Left ventricle myocardium inferior (tissue), 1 donor: Measurements from ENCODE around the gene BID. TPM values are rescaled to one million over a fixed set of nuclear protein-coding genes. Genes with fewer than 3 reads are reported as not detected.
"Not testable (repeated sequence)": the region's sequence is repeated elsewhere in the genome, so short reads cannot be mapped to it uniquely, and the experiment has no call there.

Experiments used
- DNase-seq: peaks from one replicate; pipeline ENCODE4 v3.0.0-alpha.2; 2020
- H3K27ac ChIP-seq: fragments of 200-600 bp; replicated peaks from 2 replicates; pipeline ENCODE4 v1.8.0; 2021
- H3K27me3 ChIP-seq: fragments of 200-600 bp; 2 replicates; pipeline ENCODE4 v1.8.0; 2021; ENCODE audit warnings: low read depth
- H3K36me3 ChIP-seq: fragments of 200-600 bp; 2 replicates; pipeline ENCODE4 v1.8.0; 2021
- H3K4me1 ChIP-seq: fragments of 200-600 bp; 2 replicates; pipeline ENCODE4 v1.8.0; 2021
- H3K4me3 ChIP-seq: fragments of 200-600 bp; 2 replicates; pipeline ENCODE4 v1.8.0; 2021; ENCODE audit warnings: mild to moderate bottlenecking, moderate library complexity
- H3K9me3 ChIP-seq: fragments of 200-600 bp; replicated peaks from 2 replicates; pipeline ENCODE4 v1.8.0; 2021
- intact Hi-C: fragments of 100-400 bp; cut with micrococcal nuclease; formaldehyde crosslinking; loops from one replicate; pipeline ENCODE4 v1.11.0; 2022
- total RNA-seq: library from RNA; stranded (reverse); fragmentation: NEBNext Ultra II Directional; extraction: Animal tissue kit (Norgen Biotek cat#: 25700); gene quantifications from one replicate; pipeline ENCODE4 v1.2.1, GENCODE V29; 2021
- TF ChIP-seq, protein P1 (sequence below): fragments of 200-600 bp; IDR thresholded peaks from 2 replicates; pipeline ENCODE4 v1.8.0; 2021; ENCODE audit warnings: antibody characterized with exemption, mild to moderate bottlenecking, borderline replicate concordance
- donor health status: DM: no; HTN: yes; CAD: no; lungs with severe emphysema.

BID gene
- total RNA-seq, 1 donor from 2014 or later = 14.5 TPM

DNA sequence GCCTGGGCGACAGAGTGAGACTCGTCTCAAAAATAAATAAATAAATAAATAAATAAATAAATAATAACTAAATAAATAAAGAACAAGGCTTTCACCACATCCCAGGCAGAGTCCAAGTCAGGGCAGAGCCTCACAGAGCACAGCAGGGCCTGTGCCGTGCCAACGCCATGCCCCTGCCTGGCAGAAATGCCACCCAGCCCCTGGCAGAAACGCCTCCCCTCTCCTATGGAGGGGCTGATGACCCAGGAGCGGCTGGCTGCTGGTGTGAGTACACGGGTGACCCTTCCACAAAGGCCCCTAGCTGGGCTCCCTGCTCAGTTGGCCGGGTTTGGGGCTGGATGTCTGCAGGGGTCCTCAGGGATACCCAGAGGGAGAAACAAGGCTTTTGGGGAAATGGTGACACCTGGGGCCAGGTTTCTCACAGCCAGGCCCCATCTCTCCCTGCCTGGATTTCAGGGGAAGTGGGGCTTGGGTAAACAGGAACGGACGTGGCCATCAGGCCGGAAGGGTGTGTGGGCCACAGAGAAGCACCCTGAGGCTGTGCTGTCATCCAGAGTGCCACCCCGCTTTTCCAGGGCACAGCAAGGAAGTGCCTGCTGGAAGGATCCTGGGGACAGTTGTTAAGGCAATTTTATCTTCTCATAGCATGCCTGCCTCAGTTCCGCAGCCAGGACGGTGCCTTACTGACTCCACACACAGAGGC lies 5.1 kb downstream of the BID start:
- peaks cover 22% of the 10 kb centered on the region for H3K4me1 ChIP-seq

DNA sequence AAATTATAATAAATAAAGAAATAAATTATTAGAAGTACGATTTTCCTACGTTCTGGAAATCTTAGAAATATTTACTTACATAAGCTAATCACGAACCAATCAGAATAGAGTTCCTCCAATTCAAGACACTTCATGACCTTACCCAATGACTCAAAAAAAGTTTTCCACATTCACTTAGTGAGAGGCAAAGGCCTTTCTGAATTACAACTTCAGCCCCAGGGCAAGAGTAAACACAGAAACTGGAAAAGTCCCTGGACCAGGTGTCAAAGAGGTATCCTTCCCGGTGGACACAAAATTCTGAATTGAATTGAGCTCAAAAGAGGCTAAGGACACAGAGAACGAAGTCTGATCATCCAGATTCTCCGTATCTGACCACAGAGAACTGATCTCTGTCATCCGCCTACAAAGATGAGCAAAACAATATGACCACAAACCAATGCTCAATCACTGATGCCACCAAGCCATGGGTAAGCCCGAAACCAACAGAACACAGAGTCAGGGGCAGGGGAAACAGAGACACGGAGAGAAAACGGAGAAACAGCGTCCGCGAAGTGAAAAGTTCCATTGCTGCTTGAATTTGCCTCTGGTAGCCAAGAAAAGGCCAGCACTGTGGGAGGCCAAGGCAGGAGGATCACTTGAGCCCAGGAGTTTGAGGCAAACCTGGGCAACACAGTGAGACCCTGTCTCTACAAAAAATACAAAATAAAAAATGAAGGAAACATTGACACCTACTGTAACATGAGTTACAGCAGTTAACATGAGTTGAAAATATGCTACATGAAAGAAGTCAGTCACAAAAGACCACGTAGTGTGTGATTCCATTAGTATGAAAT lies 6.8 kb downstream of the BID start:
- H3K36me3 ChIP-seq = no peaks in the 10 kb centered on the region
- H3K4me1 ChIP-seq = peaks cover 9% of the 10 kb centered on the region
- H3K4me3 ChIP-seq = no peak overlapping the region
- H3K27ac ChIP-seq = no peak overlapping the region
- no peak for DNase-seq
- TF ChIP-seq, protein P1, sequence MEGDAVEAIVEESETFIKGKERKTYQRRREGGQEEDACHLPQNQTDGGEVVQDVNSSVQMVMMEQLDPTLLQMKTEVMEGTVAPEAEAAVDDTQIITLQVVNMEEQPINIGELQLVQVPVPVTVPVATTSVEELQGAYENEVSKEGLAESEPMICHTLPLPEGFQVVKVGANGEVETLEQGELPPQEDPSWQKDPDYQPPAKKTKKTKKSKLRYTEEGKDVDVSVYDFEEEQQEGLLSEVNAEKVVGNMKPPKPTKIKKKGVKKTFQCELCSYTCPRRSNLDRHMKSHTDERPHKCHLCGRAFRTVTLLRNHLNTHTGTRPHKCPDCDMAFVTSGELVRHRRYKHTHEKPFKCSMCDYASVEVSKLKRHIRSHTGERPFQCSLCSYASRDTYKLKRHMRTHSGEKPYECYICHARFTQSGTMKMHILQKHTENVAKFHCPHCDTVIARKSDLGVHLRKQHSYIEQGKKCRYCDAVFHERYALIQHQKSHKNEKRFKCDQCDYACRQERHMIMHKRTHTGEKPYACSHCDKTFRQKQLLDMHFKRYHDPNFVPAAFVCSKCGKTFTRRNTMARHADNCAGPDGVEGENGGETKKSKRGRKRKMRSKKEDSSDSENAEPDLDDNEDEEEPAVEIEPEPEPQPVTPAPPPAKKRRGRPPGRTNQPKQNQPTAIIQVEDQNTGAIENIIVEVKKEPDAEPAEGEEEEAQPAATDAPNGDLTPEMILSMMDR = no peak
- intact Hi-C loops = no loop called here
- no peaks in the 10 kb centered on the region for H3K27me3 ChIP-seq
- H3K9me3 ChIP-seq = no peaks in the 10 kb centered on the region

More for the DNA sequence above, 5.1 kb downstream of the BID start:
- Histone ChIP-seq H3K27me3 (no peaks in the 10 kb centered on the region), H3K9me3 (no peaks in the 10 kb centered on the region), H3K27ac (no peak overlapping the region), H3K4me3 (no peak overlapping the region), H3K36me3 (no peaks in the 10 kb centered on the region)
- intact Hi-C loops = no loop called here
- TF ChIP-seq, protein P1 = no peak
- DNase-seq = no peak

DNA sequence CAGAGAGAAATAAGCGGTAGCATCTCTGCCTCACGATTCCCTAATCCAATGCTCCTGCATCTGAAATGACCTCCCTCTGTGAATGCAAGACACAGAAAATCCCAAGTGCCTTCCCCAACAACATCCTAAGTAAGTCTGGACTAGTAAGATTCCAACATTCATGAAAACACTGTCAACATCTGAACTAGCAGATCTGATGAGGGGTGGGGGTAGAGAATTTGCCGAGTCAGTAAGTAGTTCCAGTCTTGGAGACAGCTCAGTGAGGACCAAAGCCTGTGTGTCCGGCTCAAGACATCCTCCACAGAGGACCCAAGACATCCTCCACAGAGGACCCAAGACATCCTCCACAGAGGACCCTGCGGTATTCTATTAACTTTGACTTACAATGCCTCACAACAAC lies 9.4 kb downstream of the BID start:
- DNase-seq, H3K9me3 ChIP-seq: not testable (repeated sequence)

DNA sequence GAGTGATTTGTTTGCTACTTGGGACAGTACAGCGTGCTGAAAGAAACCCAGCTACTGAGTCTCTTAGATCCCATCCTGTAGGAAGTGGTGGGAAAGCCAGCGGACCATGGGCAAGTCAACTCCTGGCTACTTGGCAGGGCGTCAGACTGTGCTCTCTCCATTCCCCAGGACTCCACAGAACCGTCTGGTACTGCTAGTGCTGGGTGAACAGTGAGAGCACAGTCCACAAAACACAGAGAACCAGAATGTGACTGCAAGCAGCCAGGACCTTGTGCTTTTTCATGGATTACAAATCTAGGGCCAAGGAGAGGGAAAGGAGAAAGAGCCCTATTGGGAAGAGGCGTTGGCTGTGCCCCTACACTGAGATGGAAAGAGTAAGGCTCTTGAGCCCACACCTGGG lies 10.2 kb downstream of the BID start:
- Histone ChIP-seq H3K27ac (no peak overlapping the region), H3K4me1 (peaks cover 5% of the 10 kb centered on the region), H3K27me3 (no peaks in the 10 kb centered on the region), H3K9me3 (no peaks in the 10 kb centered on the region), H3K4me3 (no peak overlapping the region), H3K36me3 (no peaks in the 10 kb centered on the region)
- intact Hi-C loops = no loop called here
- TF ChIP-seq, protein P1 = no peak
- no peak for DNase-seq

More for the DNA sequence above, 9.4 kb downstream of the BID start:
- H3K4me1 ChIP-seq, H3K36me3 ChIP-seq, H3K27me3 ChIP-seq, intact Hi-C loops, H3K4me3 ChIP-seq, H3K27ac ChIP-seq: not testable (repeated sequence)

DNA sequence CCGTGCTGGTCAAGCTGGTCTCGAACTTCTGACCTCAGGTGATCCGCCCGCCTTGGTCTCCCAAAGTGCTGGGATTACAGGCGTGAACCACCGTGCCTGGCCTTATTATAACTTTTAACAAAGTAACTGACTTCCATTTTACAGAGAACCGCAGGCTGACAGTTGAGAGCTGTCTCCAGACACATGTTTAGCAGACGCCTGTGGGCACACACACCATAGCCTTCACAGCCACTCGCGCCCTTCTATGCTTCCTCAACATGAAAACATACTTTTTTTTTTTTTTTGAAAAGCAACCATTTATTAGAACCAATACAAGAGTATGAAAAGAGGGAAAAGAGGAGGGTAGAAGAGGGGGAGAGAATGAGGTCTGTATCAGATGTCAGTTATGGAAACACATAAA lies 10.8 kb downstream of the BID start:
- H3K4me3 ChIP-seq, H3K36me3 ChIP-seq, DNase-seq, H3K27me3 ChIP-seq, intact Hi-C loops, H3K9me3 ChIP-seq, H3K4me1 ChIP-seq, H3K27ac ChIP-seq: not testable (repeated sequence)

DNA sequence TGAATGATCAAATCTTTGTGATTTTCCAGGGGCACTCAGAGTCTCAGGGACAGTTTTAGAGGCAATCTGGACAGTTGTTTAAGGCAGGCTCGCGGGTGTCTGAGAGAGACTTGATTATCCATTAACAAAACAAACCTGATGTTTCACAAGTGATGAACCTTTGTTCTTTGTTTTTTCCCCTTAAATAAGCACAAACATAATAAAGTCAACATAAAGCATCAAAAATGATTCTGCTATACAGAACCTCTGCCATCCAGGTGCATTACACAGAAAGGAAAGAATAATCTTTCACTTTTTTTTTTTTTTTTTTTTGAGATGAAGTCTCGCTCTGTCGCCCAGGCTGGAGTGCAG lies 13.2 kb downstream of the BID start:
- H3K27ac ChIP-seq = no peak overlapping the region
- intact Hi-C loops = no loop called here
- H3K4me1 ChIP-seq = peaks cover 5% of the 10 kb centered on the region
- H3K36me3 ChIP-seq = no peaks in the 10 kb centered on the region
- H3K27me3 ChIP-seq = no peaks in the 10 kb centered on the region
- H3K9me3 ChIP-seq = no peaks in the 10 kb centered on the region
- TF ChIP-seq, protein P1 = no peak
- no peak overlapping the region for H3K4me3 ChIP-seq
- DNase-seq = no peak
